HCT116 (cell line): Measurements from ENCODE around the gene KRTAP25-1. TPM values are rescaled to one million over a fixed set of nuclear protein-coding genes. Genes with fewer than 3 reads are reported as not detected.

ENCODE experiments used
- REST ChIP-seq: IDR thresholded peaks from 2 replicates; pipeline ENCODE4 v1.6.1; 2012; ENCODE audit warnings: low read depth
- total RNA-seq: library from RNA; stranded (reverse); gene quantifications from one replicate; pipeline ENCODE4 v1.2.1, GENCODE V29; 2021; ENCODE audit not compliant: unreplicated experiment

KRTAP25-1 gene
- total RNA-seq, 1 experiment from 2014 or later: not detected

- TF ChIP-seq REST: no peak
Measured at GRCh38 chr21:30240661-30241060, 48.7 kb downstream of the KRTAP25-1 start (continued).

Other genes with a start within 250 kb of the KRTAP25-1 start
- not detected for gene CLDN17, start 122.7 kb downstream of the KRTAP25-1 start, total RNA-seq
- not detected for gene CLDN8, start 73.4 kb downstream of the KRTAP25-1 start, total RNA-seq
- not detected for gene KRTAP24-1, start 6.6 kb downstream of the KRTAP25-1 start, total RNA-seq
- not detected for gene KRTAP26-1, start 30.8 kb upstream of the KRTAP25-1 start, total RNA-seq
- gene KRTAP27-1, start 48.2 kb upstream of the KRTAP25-1 start, total RNA-seq: not detected
- not detected for gene KRTAP23-1, start 59.1 kb upstream of the KRTAP25-1 start, total RNA-seq
- gene KRTAP13-2, start 82.8 kb upstream of the KRTAP25-1 start, total RNA-seq: not detected
- gene KRTAP13-1, start 106.5 kb upstream of the KRTAP25-1 start, total RNA-seq: not detected
- gene KRTAP13-3, start 136.4 kb upstream of the KRTAP25-1 start, total RNA-seq: not detected
- not detected for gene KRTAP13-4, start 140.7 kb upstream of the KRTAP25-1 start, total RNA-seq
- gene KRTAP15-1, start 150.8 kb upstream of the KRTAP25-1 start, total RNA-seq: not detected
- gene KRTAP19-1, start 190.9 kb upstream of the KRTAP25-1 start, total RNA-seq: not detected
- not detected for gene KRTAP19-2, start 197.9 kb upstream of the KRTAP25-1 start, total RNA-seq
- not detected for gene KRTAP19-3, start 202.5 kb upstream of the KRTAP25-1 start, total RNA-seq
- gene KRTAP19-4, start 207.7 kb upstream of the KRTAP25-1 start, total RNA-seq: not detected
- gene KRTAP19-5, start 212.6 kb upstream of the KRTAP25-1 start, total RNA-seq: not detected